K562 (cell line): ENCODE measurements around the gene ZNRF1. TPM values are rescaled to one million over a fixed set of nuclear protein-coding genes. Genes with fewer than 3 reads are reported as not detected.

ENCODE experiments used
- ARID1B ChIP-seq: fragments of 450-650 bp; IDR thresholded peaks from 2 replicates; pipeline ENCODE4 v1.6.1; 2016; ENCODE audit warnings: antibody characterized with exemption, mild to moderate bottlenecking, inconsistent platforms
- CEBPB ChIP-seq: fragments of 450-650 bp; IDR thresholded peaks from 2 replicates; pipeline ENCODE4 v1.6.1; 2016; ENCODE audit warnings: missing genetic modification characterization, missing compliant biosample characterization
- FOXK2 ChIP-seq, 2 experiments: fragments of 450-650 bp; IDR thresholded peaks in 1 of 2; conservative IDR thresholded peaks in 1 of 2; 2 replicates each; pipeline ENCODE4 v1.6.1; 2016; ENCODE audit warnings: low read depth in 2 of 2, mild to moderate bottlenecking in 1 of 2
- GABPA ChIP-seq: fragments of 200-800 bp; sonication (Bioruptor generic); conservative IDR thresholded peaks from 2 replicates; pipeline ENCODE4 v1.6.1; 2016; ENCODE audit warnings: low read depth, missing genetic modification characterization, missing compliant biosample characterization
- GATAD2A ChIP-seq: fragments of 450-650 bp; IDR thresholded peaks from 2 replicates; pipeline ENCODE4 v1.6.1; 2017
- KDM1A ChIP-seq, 2 experiments: fragments of 450-650 bp; IDR thresholded peaks; 2 replicates each; pipeline ENCODE4 v1.6.1; 2016; ENCODE audit warnings: mild to moderate bottlenecking in 2 of 2
- KDM5B ChIP-seq: fragments of 200-600 bp; sonication (generic); IDR thresholded peaks from 2 replicates; pipeline ENCODE4 v1.6.1; 2012; ENCODE audit warnings: low read depth, mild to moderate bottlenecking, moderate library complexity, low read length, control low read depth, inconsistent platforms; ENCODE audit not compliant: insufficient replicate concordance
- KLF6 ChIP-seq: fragments of 250-450 bp; sonication (Bioruptor Pico); IDR thresholded peaks from 2 replicates; pipeline ENCODE4 v1.4.0; 2020; ENCODE audit warnings: mild to moderate bottlenecking, moderate library complexity, borderline replicate concordance
- MXI1 ChIP-seq: IDR thresholded peaks from 2 replicates; pipeline ENCODE4 v1.6.1; 2011; ENCODE audit warnings: low read depth, mild to moderate bottlenecking, improper control_type of control experiment, low read length
- NRF1 ChIP-seq, 2 experiments: fragments of 450-650 bp; IDR thresholded peaks in 1 of 2; conservative IDR thresholded peaks in 1 of 2; 2 replicates each; pipeline ENCODE4 v1.6.1; 2014; ENCODE audit warnings: mild to moderate bottlenecking in 2 of 2
- SRSF3 ChIP-seq: fragments of 200-400 bp; formaldehyde crosslinking; IDR thresholded peaks from 2 replicates; pipeline ENCODE4 v1.6.1; 2016; ENCODE audit warnings: mild to moderate bottlenecking, low read length, moderate library complexity; ENCODE audit not compliant: insufficient read depth
- SUPT5H ChIP-seq: fragments of 450-650 bp; IDR thresholded peaks from 2 replicates; pipeline ENCODE4 v1.6.1; 2016
- TAF9B ChIP-seq: fragments of 450-650 bp; IDR thresholded peaks from 2 replicates; pipeline ENCODE4 v1.6.1; 2018; ENCODE audit warnings: mild to moderate bottlenecking; ENCODE audit not compliant: partially characterized antibody
- ZBTB1 ChIP-seq: sonication (generic); formaldehyde crosslinking; IDR thresholded peaks from 2 replicates; pipeline ENCODE4 v1.8.1; 2023; ENCODE audit warnings: missing genetic modification reagents, low read depth, mild to moderate bottlenecking, borderline replicate concordance
- ZFP36 ChIP-seq: fragments of 150-350 bp; IDR thresholded peaks from 2 replicates; pipeline ENCODE4 v1.6.1; 2018; ENCODE audit warnings: low read length, low read depth; ENCODE audit not compliant: partially characterized antibody
- ZFX ChIP-seq: sonication (generic); formaldehyde crosslinking; IDR thresholded peaks from 2 replicates; pipeline ENCODE4 v1.8.0; 2022; ENCODE audit warnings: mild to moderate bottlenecking, missing genetic modification reagents, moderate library complexity
- ZKSCAN1 ChIP-seq: fragments of 150-350 bp; IDR thresholded peaks from 2 replicates; pipeline ENCODE4 v1.6.1; 2016; ENCODE audit warnings: low read depth, low read length
- ZNF436 ChIP-seq: fragments of 250-450, 450-650 bp; sonication (Bioruptor Pico); formaldehyde crosslinking; IDR thresholded peaks from 2 replicates; pipeline ENCODE4 v1.7.0; 2020; ENCODE audit warnings: mild to moderate bottlenecking
- polyA plus RNA-seq, 8 experiments: library from polyadenylated mRNA; depleted of rRNA in 4 of 8; stranded (reverse) in 5 of 8; unstranded in 3 of 8; fragments of >200 nt; fragmentation: Nextera tagmentation in 2 of 8; fragmentation: Illumina TruSeq in 1 of 8; extraction: Ambion mirVana in 2 of 8; extraction: Trizol in 1 of 8; gene quantifications; 2 replicates each; pipeline versions ENCODE4 v1.2.1 to v1.2.3, GENCODE V29; 2011 to 2014; ENCODE audit warnings: inconsistent platforms in 1 of 8, missing spikeins in 1 of 8
- total RNA-seq, 7 experiments: library from RNA; depleted of rRNA in 6 of 7; stranded (reverse); fragments of >200 nt in 6 of 7; fragmentation: Illumina TruSeq in 2 of 7; extraction: Trizol in 2 of 7; gene quantifications; 2 replicates each; pipeline versions ENCODE4 v1.2.1 to v1.2.3, GENCODE V29; 2011 to 2021; ENCODE audit warnings: low replicate concordance in 1 of 7
- TF ChIP-seq, protein P1 (sequence below): sonication (generic); formaldehyde crosslinking; IDR thresholded peaks from 2 replicates; pipeline ENCODE4 v1.8.0; 2023; ENCODE audit warnings: mild to moderate bottlenecking, missing genetic modification reagents
- TF ChIP-seq, protein P2 (sequence below): fragments of 450-650 bp; formaldehyde crosslinking; IDR thresholded peaks from 2 replicates; pipeline ENCODE4 v1.4.0; 2020; ENCODE audit warnings: mild to moderate bottlenecking, mixed read lengths

ZNRF1 gene
- total and polyA plus RNA-seq, 9 of the 15 experiments (the other 6 are each of a cell fraction or from before 2014, with no cell fraction given), result 9.5 to 37.7 (median 20.0) TPM

DNA sequence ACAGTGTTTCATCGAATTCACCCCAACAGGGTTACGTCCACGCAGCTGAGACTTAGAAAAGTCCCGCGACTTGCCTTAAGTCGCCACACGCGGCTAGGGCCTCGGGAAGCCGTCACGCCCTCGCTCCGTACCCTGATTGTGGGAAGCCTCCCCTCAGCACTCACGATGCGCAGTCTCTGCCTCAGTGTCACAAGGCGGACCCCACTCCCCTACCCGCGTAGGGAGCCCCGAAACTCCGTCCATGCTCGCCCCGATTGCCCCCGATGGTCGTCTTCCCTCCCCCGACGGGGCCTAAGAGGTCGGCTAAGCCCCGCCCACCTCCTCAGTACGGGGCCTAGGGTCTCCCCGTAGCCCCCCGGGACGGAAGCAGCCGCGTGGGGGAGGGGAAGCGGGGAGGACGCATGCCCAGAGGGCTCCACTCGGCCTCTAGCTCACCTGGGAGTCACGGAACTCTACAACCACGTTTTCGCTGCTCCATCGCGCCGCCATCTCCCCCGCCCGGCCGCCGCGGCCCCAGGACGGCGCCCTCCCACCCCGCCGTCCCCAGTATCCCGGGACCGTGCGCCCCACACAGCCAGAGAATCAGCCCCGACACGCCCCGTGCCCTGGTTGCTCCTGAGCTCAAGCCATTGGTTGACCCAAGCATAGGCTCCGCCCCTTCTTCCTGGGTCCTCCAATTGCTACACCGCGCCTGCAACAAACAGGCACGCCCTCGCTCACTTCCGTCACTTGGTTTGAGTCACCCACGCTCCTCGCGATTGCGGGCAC, 14.1 kb upstream of the ZNRF1 start, which contains the start of gene WDR59 (continued):
- TF ChIP-seq ZNF436 (no peak), ZFX (CRISPR knock-in tag) (peak; percentile 58), TAF9B (peak; percentile 42), MXI1 (peak; percentile 88), ZFP36 (no peak), NRF1 (conservative IDR thresholded peaks at IDR 0.05 in 1 of 2, IDR thresholded peaks at IDR 0.05 in 1 of 2) (peak; percentile 84 to 87), KDM5B (peak; percentile 88), FOXK2 (conservative IDR thresholded peaks at IDR 0.05 in 1 of 2, IDR thresholded peaks at IDR 0.05 in 1 of 2; ENCODE audit: low read depth in 2 of 2) (peak; percentile 65 to 89; a peak in 3 of 4 replicates), GABPA (peak; percentile 77), CEBPB (tag) (0 out of 2 replicates have a peak, but pooled peaks have one; percentile 43), KDM1A (IDR thresholded peaks at IDR 0.05) (peak in 1 of 2 experiments; percentile 6; a peak in 1 of 4 replicates), KLF6 (CRISPR knock-in tag) (no peak), SRSF3 (no peak), SUPT5H (peak; percentile 81), ARID1B (0 out of 2 replicates have a peak, but pooled peaks have one; percentile 14), GATAD2A (peak; percentile 30; the same call in 1 of the 2 replicates), ZKSCAN1 (no peak), ZBTB1 (peak; percentile 64; the same call in 1 of the 2 replicates)
- TF ChIP-seq, protein P1, sequence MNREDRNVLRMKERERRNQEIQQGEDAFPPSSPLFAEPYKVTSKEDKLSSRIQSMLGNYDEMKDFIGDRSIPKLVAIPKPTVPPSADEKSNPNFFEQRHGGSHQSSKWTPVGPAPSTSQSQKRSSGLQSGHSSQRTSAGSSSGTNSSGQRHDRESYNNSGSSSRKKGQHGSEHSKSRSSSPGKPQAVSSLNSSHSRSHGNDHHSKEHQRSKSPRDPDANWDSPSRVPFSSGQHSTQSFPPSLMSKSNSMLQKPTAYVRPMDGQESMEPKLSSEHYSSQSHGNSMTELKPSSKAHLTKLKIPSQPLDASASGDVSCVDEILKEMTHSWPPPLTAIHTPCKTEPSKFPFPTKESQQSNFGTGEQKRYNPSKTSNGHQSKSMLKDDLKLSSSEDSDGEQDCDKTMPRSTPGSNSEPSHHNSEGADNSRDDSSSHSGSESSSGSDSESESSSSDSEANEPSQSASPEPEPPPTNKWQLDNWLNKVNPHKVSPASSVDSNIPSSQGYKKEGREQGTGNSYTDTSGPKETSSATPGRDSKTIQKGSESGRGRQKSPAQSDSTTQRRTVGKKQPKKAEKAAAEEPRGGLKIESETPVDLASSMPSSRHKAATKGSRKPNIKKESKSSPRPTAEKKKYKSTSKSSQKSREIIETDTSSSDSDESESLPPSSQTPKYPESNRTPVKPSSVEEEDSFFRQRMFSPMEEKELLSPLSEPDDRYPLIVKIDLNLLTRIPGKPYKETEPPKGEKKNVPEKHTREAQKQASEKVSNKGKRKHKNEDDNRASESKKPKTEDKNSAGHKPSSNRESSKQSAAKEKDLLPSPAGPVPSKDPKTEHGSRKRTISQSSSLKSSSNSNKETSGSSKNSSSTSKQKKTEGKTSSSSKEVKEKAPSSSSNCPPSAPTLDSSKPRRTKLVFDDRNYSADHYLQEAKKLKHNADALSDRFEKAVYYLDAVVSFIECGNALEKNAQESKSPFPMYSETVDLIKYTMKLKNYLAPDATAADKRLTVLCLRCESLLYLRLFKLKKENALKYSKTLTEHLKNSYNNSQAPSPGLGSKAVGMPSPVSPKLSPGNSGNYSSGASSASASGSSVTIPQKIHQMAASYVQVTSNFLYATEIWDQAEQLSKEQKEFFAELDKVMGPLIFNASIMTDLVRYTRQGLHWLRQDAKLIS (CRISPR knock-in tag), result 0 out of 2 replicates have a peak, but pooled peaks have one; percentile 24
- TF ChIP-seq, protein P2, sequence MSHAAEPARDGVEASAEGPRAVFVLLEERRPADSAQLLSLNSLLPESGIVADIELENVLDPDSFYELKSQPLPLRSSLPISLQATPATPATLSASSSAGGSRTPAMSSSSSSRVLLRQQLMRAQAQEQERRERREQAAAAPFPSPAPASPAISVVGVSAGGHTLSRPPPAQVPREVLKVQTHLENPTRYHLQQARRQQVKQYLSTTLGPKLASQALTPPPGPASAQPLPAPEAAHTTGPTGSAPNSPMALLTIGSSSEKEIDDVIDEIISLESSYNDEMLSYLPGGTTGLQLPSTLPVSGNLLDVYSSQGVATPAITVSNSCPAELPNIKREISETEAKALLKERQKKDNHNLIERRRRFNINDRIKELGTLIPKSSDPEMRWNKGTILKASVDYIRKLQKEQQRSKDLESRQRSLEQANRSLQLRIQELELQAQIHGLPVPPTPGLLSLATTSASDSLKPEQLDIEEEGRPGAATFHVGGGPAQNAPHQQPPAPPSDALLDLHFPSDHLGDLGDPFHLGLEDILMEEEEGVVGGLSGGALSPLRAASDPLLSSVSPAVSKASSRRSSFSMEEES (CRISPR knock-in tag), result no peak
